CD4-positive, CD25-positive, alpha-beta regulatory T cell (primary cell): ENCODE measurements around the gene TLL1. TPM values are rescaled to one million over a fixed set of nuclear protein-coding genes. Genes with fewer than 3 reads are reported as not detected.

Experiments
- ATAC-seq, 2 donors: fragments of 150-1000 bp; cut with Tn5 transposase; one replicate each; pipeline ENCODE4 v1.10.0; 2021; ENCODE audit warnings: low read depth in 2 of 2, moderate number of reproducible peaks in 2 of 2, moderate library complexity in 1 of 2
- DNase-seq, 3 donors: peaks; one replicate each; pipeline versions ENCODE4 v3.0.0 to v3.0.0-alpha.2; 2012 to 2022; ENCODE audit warnings: mixed read lengths in 1 of 3
- H3K27ac ChIP-seq: one replicate; pipeline ENCODE4 v1.7.0; 2013; ENCODE audit warnings: mild to moderate bottlenecking, low read length; ENCODE audit not compliant: insufficient read depth, poor library complexity, severe bottlenecking
- H3K27me3 ChIP-seq: one replicate; pipeline ENCODE4 v1.7.0; 2013; ENCODE audit warnings: low read length; ENCODE audit not compliant: control insufficient read depth, insufficient read depth
- H3K36me3 ChIP-seq: one replicate; pipeline ENCODE4 v1.7.0; 2013; ENCODE audit warnings: mild to moderate bottlenecking, low read length, moderate library complexity; ENCODE audit not compliant: control insufficient read depth, insufficient read depth
- H3K4me1 ChIP-seq: 2 replicates; pipeline ENCODE4 v1.7.0; 2013; ENCODE audit warnings: mild to moderate bottlenecking, low read length; ENCODE audit not compliant: insufficient read depth, control insufficient read depth, poor library complexity, severe bottlenecking
- H3K4me3 ChIP-seq: one replicate; pipeline ENCODE4 v1.7.0; 2013; ENCODE audit warnings: low read depth, mild to moderate bottlenecking, low read length, moderate library complexity
- H3K9me3 ChIP-seq, 2 experiments: 1 replicate in 1 of 2; 2 replicates in 1 of 2; pipeline ENCODE4 v1.7.0; 2013; ENCODE audit warnings: low read length in 2 of 2, mild to moderate bottlenecking in 1 of 2, moderate library complexity in 1 of 2; ENCODE audit not compliant: control insufficient read depth in 2 of 2
- H3K27ac Mint-ChIP-seq, 3 donors: one replicate each; pipeline ENCODE4 v1.8.0; 2020 to 2022; ENCODE audit warnings: mild to moderate bottlenecking in 3 of 3, mixed read lengths in 3 of 3, moderate library complexity in 2 of 3
- H3K27me3 Mint-ChIP-seq: one replicate; pipeline ENCODE4 v1.8.0; 2022; ENCODE audit warnings: mild to moderate bottlenecking, mixed read lengths
- H3K36me3 Mint-ChIP-seq: one replicate; pipeline ENCODE4 v1.8.0; 2020; ENCODE audit warnings: mixed read lengths
- H3K4me1 Mint-ChIP-seq, 4 donors: one replicate each; pipeline ENCODE4 v1.8.0; 2020 to 2022; ENCODE audit warnings: mixed read lengths in 4 of 4, mild to moderate bottlenecking in 1 of 4
- H3K4me3 Mint-ChIP-seq, 4 donors: one replicate each; pipeline ENCODE4 v1.8.0; 2020 to 2022; ENCODE audit warnings: mild to moderate bottlenecking in 4 of 4, mixed read lengths in 4 of 4, moderate library complexity in 3 of 4
- H3K9me3 Mint-ChIP-seq, 7 donors: one replicate each; pipeline ENCODE4 v1.8.0; 2020 to 2022; ENCODE audit warnings: mixed read lengths in 7 of 7, mild to moderate bottlenecking in 3 of 7, moderate library complexity in 2 of 7
- polyA plus RNA-seq, 4 donors: library from polyadenylated mRNA; unstranded; fragments of 300-500 nt; fragmentation: Illumina TruSeq; gene quantifications; one replicate each; pipeline ENCODE4 v1.2.3, GENCODE V29; 2021
- total RNA-seq: library from RNA; stranded (reverse); gene quantifications from one replicate; pipeline ENCODE4 v1.2.3, GENCODE V29; 2022

Gene TLL1
- total and polyA plus RNA-seq, 5 donors from 2014 or later = not detected

GRCh38 chr4:166065324-166065723, 192.3 kb downstream of the TLL1 start:
- H3K27me3 ChIP-seq = no peaks in the 10 kb centered on the region
- H3K4me3 Mint-ChIP-seq = no peak overlapping the region
- no peak overlapping the region for H3K27ac Mint-ChIP-seq

GRCh38 chr4:166066936-166067335, 193.9 kb downstream of the TLL1 start:
- no peak for DNase-seq
- H3K27me3 Mint-ChIP-seq = no peaks in the 10 kb centered on the region
- H3K4me1 ChIP-seq = no peaks in the 10 kb centered on the region
- H3K9me3 ChIP-seq = no peaks in the 10 kb centered on the region
- H3K27me3 ChIP-seq = no peaks in the 10 kb centered on the region
- no peak overlapping the region for H3K4me3 ChIP-seq
- H3K4me1 Mint-ChIP-seq = no peaks in the 10 kb centered on the region
- H3K36me3 ChIP-seq = no peaks in the 10 kb centered on the region
- H3K27ac Mint-ChIP-seq = no peak overlapping the region
- no peaks in the 10 kb centered on the region for H3K36me3 Mint-ChIP-seq
- H3K9me3 Mint-ChIP-seq = peaks cover 0 to 3% (median 0%) of the 10 kb centered on the region in 7 donors
- no peak for ATAC-seq
- no peak overlapping the region for H3K27ac ChIP-seq
- H3K4me3 Mint-ChIP-seq = no peak overlapping the region

More at GRCh38 chr4:166065324-166065723, 192.3 kb downstream of the TLL1 start:
- no peaks in the 10 kb centered on the region for H3K9me3 ChIP-seq
- no peak overlapping the region for H3K27ac ChIP-seq
- no peak overlapping the region for H3K4me3 ChIP-seq
- no peaks in the 10 kb centered on the region for H3K36me3 ChIP-seq
- H3K36me3 Mint-ChIP-seq = no peaks in the 10 kb centered on the region
- H3K4me1 Mint-ChIP-seq = no peaks in the 10 kb centered on the region
- ATAC-seq (no peak), DNase-seq (no peak)
- no peaks in the 10 kb centered on the region for H3K27me3 Mint-ChIP-seq
- H3K4me1 ChIP-seq = no peaks in the 10 kb centered on the region
- peaks cover 0 to 3% (median 0%) of the 10 kb centered on the region in 7 donors for H3K9me3 Mint-ChIP-seq

- Mint-ChIP-seq H3K27me3 (no peaks in the 10 kb centered on the region), H3K36me3 (no peaks in the 10 kb centered on the region), H3K9me3 (no peaks in the 10 kb centered on the region), H3K4me3 (no peak overlapping the region), H3K4me1 (no peaks in the 10 kb centered on the region), H3K27ac (no peak overlapping the region)
- Histone ChIP-seq H3K27me3 (no peaks in the 10 kb centered on the region), H3K27ac (no peak overlapping the region), H3K36me3 (no peaks in the 10 kb centered on the region), H3K4me3 (no peak overlapping the region), H3K9me3 (no peaks in the 10 kb centered on the region), H3K4me1 (no peaks in the 10 kb centered on the region)
- DNase-seq (no peak), ATAC-seq (no peak)
Measured at GRCh38 chr4:166067915-166068314, 194.9 kb downstream of the TLL1 start.

GRCh38 chr4:166073783-166074182, 200.7 kb downstream of the TLL1 start:
- no peak for ATAC-seq
- no peaks in the 10 kb centered on the region for H3K27me3 Mint-ChIP-seq
- H3K9me3 Mint-ChIP-seq = no peaks in the 10 kb centered on the region
- Histone ChIP-seq H3K36me3 (no peaks in the 10 kb centered on the region), H3K4me1 (no peaks in the 10 kb centered on the region), H3K27me3 (no peaks in the 10 kb centered on the region), H3K27ac (no peak overlapping the region), H3K4me3 (no peak overlapping the region), H3K9me3 (no peaks in the 10 kb centered on the region)
- no peak for DNase-seq
- no peak overlapping the region for H3K4me3 Mint-ChIP-seq
- H3K4me1 Mint-ChIP-seq = no peaks in the 10 kb centered on the region
- no peak overlapping the region for H3K27ac Mint-ChIP-seq
- H3K36me3 Mint-ChIP-seq = no peaks in the 10 kb centered on the region

GRCh38 chr4:166075599-166075998, 202.6 kb downstream of the TLL1 start:
- Mint-ChIP-seq H3K36me3 (no peaks in the 10 kb centered on the region), H3K4me3 (no peak overlapping the region), H3K4me1 (no peaks in the 10 kb centered on the region), H3K27me3 (no peaks in the 10 kb centered on the region), H3K27ac (no peak overlapping the region), H3K9me3 (peaks cover 0 to 4% (median 0%) of the 10 kb centered on the region in 7 donors)
- Histone ChIP-seq H3K4me1 (no peaks in the 10 kb centered on the region), H3K4me3 (no peak overlapping the region), H3K36me3 (no peaks in the 10 kb centered on the region), H3K27ac (no peak overlapping the region), H3K9me3 (no peaks in the 10 kb centered on the region), H3K27me3 (no peaks in the 10 kb centered on the region)
- DNase-seq (no peak), ATAC-seq (no peak)

- no peaks in the 10 kb centered on the region for H3K4me1 ChIP-seq
- H3K4me3 Mint-ChIP-seq = no peak overlapping the region
- peaks cover 0 to 7% (median 1%) of the 10 kb centered on the region in 7 donors for H3K9me3 Mint-ChIP-seq
- no peak overlapping the region for H3K27ac Mint-ChIP-seq
- no peaks in the 10 kb centered on the region for H3K9me3 ChIP-seq
- DNase-seq (no peak), ATAC-seq (no peak)
- H3K36me3 ChIP-seq = no peaks in the 10 kb centered on the region
- no peaks in the 10 kb centered on the region for H3K27me3 Mint-ChIP-seq
- H3K36me3 Mint-ChIP-seq = no peaks in the 10 kb centered on the region
- no peaks in the 10 kb centered on the region for H3K4me1 Mint-ChIP-seq
- no peaks in the 10 kb centered on the region for H3K27me3 ChIP-seq
- no peak overlapping the region for H3K27ac ChIP-seq
- no peak overlapping the region for H3K4me3 ChIP-seq
Measured at GRCh38 chr4:166077782-166078181, 204.7 kb downstream of the TLL1 start.

GRCh38 chr4:166078383-166078782, 205.3 kb downstream of the TLL1 start:
- no peak for DNase-seq
- no peaks in the 10 kb centered on the region for H3K27me3 Mint-ChIP-seq
- Histone ChIP-seq H3K27me3 (no peaks in the 10 kb centered on the region), H3K4me1 (no peaks in the 10 kb centered on the region), H3K36me3 (no peaks in the 10 kb centered on the region), H3K4me3 (no peak overlapping the region), H3K27ac (no peak overlapping the region), H3K9me3 (no peaks in the 10 kb centered on the region)
- no peaks in the 10 kb centered on the region for H3K36me3 Mint-ChIP-seq
- no peak for ATAC-seq
- H3K9me3 Mint-ChIP-seq = peaks cover 0 to 7% (median 1%) of the 10 kb centered on the region in 7 donors
- no peak overlapping the region for H3K27ac Mint-ChIP-seq
- no peaks in the 10 kb centered on the region for H3K4me1 Mint-ChIP-seq
- no peak overlapping the region for H3K4me3 Mint-ChIP-seq

GRCh38 chr4:166078955-166079354, 205.9 kb downstream of the TLL1 start:
- no peaks in the 10 kb centered on the region for H3K27me3 ChIP-seq
- Mint-ChIP-seq H3K4me1 (no peaks in the 10 kb centered on the region), H3K27ac (no peak overlapping the region), H3K36me3 (no peaks in the 10 kb centered on the region), H3K27me3 (no peaks in the 10 kb centered on the region), H3K4me3 (no peak overlapping the region), H3K9me3 (peaks cover 0 to 7% (median 3%) of the 10 kb centered on the region in 7 donors)
- no peaks in the 10 kb centered on the region for H3K9me3 ChIP-seq
- no peaks in the 10 kb centered on the region for H3K36me3 ChIP-seq
- H3K4me1 ChIP-seq = no peaks in the 10 kb centered on the region
- H3K4me3 ChIP-seq = no peak overlapping the region
- DNase-seq = no peak
- H3K27ac ChIP-seq = no peak overlapping the region
- ATAC-seq = no peak
